Measurements from ENCODE around the gene ALOX5AP.

ALOX5AP gene

DNA sequence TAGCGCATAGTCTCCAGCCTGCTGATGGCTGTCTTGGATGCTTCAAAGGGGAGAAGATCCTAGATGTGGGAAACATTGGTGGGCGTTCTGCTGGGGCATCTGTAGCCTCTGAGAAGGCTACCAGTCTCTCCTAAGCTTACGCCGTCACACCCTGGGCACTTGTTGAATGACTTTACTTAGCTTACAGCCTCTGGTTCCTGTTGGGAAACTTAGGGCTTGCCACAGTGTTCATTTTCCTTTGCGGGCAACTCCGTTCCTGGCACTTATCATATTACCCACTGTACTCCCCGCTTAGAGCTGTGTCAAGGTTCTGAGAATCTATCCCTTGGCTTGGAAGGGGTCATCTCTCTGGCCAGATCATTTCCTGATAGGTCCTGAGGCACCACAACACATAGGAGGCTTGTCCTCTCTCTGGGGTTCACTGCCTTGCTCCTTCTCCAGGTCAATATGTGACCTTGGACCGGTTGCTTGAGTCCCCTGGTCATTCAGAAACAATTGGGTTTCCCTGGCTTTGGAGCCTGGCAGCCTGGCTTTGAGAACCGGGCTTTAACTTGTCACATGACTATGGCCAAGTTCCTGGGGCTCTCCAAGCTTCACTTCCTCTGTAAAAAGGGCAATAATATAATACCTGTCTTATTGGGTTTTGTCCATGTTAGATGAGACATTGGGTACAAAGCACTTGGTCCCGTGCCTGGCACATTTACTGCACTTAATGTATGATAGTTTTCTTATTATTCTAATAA, 20.5 kb upstream of the ALOX5AP start:
- DNase-seq = no peak

DNA sequence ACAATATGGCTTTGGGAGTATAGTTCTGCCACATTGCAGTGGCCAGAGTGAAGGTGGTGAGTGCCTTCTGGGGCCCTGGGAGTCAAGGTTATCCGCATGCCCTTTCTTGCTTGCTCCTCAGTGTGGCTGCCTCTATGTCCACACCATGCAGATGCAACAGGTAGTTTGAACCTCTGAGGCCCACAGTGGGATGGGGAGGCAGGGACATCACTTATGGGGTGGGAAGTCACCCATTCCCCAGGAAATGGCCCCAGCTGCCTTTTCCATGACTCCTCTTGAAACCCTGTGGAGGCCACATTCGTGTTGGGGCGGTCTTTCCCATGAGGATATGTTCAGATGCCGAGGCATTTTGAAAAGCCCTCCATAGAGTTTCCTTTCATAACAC, 20.0 kb upstream of the ALOX5AP start:
- DNase-seq = no peak

DNA sequence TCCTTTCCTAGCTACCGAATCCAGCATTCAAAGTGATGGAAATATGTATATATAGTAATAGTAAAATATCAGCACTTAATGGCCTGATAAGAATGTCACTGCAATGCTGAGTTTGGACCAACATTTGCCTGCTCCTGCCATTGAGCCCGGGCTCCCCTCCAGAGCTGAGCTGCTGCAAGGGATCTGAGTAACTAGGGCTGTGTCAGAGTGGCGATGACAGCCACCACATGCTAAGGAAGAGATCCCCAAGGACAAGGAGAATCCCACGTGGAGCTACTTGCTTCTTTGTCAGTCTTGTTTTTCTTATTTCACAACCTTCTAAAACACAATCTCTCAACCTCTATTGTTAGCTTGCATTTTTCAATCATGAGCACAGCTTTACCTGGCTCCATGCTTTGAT, 19.5 kb upstream of the ALOX5AP start:
- DNase-seq = no peak

DNA sequence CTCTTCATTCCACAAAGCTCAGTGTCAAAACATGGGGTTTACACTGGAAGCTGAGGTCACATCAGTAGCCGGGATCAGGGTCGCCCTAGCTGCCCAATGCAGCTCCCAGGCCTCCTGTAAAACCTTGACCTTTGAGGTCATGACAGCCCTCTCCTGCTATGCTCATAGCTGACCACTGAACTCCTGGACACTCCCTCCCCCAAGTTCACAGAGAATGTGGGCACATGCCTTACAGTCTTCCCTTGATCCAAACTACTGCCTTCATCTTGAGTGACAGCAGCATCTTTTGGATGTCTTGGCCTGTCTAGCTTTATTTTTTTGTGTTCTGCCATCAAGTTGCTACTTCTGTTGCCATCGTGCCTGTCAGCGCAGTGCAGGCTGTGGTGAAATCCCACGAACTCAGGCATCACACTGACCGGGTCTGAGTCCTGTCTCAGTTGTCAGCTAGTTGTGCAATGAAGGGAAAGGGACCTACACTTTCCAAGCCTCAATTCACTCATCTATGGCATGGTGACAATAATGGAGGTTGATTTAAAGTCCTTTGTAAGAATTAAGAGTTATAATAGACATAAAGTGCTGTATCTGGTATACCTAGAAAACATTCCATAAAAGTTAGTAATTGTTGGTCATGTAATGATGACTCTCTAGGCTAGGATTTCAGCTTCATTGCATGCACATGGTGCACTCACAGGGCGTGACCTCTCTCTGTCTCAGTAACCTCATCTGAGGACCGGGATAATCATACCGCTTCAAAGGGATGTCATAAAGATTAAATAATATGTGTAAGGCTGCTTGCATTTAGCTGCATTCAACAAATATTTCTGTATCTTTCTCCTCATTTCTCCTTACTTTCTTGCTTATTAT, 16.4 kb upstream of the ALOX5AP start:
- peak; percentile 95 for DNase-seq

DNA sequence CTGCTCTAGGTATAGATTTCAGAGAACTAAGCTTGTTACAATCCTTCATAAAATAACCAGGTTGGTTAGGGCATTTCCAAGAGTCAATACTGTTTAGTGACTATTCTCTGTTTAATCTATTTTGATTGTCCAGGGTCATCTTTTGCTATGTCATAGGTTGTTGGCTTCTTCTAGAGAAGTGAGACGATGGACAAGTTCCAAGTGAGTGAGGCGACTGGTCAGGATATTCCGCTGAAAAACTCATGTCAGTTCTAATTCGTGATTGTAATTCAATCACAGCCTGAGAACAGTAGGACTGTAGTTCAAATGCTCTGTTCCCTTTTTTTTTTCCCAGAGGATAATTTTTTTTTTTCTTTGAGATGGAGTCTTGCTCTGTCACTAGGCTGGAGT, 15.8 kb upstream of the ALOX5AP start:
- DNase-seq = peak; percentile 48

DNA sequence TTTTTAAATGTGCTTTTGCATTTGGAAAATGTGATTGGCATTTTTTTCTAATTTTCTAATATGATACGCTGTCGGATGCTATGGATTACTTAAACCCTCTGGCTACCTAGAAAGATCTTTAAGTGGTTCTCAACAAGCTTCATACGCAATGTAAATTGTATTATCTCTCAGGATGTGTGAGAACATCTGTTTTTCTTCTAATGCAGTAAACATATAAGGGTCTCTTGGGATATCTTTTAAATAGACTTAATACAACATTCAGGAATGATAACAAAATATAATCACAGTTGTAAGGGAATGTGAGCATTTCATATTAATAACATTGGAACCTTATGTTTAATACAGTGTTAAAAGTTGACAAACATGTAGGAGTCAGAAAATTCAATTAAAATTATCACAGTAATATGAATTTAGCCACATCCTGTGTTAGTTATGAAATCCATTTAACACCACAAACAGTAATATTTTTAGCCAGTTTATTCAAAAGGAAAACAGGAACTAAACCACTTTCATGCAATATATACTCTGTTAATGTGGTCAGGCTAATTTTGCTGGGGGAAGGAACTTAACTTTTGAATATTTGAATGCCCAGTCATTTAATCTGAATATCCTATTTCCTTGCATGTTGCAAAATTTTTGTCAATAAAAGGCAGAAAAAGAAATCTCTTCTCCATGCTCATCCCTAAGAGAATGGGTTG, 15.0 kb upstream of the ALOX5AP start:
- DNase-seq = peak; percentile 56

DNA sequence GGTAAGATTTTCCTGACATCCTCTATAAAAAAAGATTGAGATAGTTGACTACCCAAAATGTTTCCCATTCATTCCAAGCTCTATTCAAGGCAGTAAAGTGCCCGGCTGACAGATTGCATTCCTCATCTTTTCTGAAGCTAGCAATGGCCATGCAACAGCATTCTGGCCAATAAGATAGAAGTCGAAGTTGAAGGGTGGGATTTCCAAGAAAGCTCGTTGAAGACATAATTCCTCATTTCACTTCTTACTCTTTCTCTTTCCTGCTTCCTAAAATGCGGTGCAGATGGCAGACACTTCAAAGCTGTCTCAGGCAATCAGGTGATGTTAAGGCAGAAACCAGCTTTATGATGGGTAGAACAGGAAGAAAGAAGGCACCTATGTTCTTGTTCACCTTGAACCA, 13.4 kb upstream of the ALOX5AP start:
- DNase-seq = no peak

DNA sequence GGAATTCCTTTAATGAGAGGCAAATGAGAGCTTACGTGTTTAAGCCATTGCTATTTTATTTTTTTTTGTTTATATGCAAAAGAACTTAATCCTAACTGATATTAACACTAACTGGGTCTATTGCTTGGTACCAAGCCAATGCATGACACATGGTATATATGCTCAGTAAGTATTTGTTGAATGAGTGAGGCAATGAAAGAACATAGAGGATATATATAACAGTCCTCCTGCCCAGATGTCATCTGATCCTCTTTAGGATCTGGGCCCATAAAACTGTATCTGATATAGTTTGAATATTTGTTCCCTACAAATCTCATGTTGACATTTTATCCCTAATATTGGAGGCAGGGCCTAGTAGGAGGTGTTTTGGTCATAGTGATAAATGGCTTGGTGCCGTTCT, 13.0 kb upstream of the ALOX5AP start:
- peak; percentile 74 for DNase-seq

DNA sequence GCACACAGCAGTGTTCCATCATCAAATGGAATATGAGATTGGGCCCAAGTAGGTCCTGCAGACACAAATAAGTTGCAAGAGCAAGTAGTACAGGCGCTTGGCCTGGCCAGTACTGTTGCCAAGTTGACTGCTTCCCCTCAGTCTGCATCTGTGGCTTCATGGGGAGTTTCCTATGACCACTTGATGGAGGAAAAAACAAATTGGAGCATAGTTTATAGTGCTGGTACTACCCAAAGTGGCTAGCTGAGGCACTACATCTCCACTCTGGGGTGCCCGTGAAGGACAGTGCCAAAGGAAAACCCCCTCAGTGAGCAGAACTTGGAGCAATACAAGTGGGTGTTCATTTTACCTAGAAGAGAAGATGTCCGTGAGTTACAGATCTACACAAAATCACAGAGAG, 10.6 kb upstream of the ALOX5AP start:
- DNase-seq = no peak

DNA sequence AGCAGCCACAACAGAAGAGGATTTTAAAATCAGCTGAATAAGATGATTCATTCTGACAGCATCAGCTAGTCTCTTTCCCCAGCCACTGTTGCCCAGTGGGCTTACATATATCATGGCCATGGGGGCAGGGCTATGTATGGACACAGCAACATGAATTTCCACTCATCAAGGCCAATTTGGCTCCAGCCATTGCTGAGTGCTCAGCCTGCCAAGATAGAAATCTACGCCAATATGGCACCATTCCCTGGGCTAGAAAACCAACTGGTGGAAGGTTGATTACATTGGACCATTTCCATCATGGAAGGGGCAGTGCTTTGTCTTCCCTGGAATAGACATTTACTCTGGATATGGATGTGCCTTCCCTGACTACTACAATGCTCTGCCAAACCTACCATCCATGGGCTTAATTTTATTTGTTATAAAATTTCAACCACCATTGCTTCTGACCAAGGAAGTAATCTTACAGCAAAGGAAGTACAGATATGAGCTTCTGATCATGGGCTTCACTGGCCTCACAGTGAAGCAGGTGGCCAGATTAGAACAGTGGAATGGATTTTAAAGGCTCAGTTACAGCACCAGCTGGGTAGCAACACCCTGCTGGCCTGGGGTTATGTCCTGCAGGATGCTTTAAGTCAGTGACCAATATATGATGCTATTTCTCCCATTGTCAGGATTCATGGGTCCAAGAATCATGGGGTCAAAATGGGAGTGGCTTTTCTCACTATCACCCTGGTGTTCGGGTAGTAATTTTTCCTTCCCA, 9.8 kb upstream of the ALOX5AP start:
- peak; percentile 58 for DNase-seq

DNA sequence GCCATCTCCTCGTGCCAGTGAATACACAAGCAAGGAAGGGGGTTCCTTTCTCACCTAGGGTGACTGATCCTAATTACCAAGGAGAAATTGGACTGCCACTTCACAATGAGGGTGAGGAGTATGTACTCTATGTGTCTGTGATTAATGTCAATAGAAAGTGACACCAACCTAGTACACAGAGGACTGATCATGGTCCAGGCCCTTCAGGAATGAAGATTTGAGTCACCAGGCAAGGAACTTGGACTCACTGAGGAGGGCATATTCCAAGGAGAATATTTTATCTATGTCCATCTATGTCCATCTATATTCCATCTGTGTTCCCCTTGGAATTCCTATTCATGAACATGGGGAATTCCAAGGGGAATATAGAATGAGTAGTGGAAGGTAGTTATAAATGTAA, 9.2 kb upstream of the ALOX5AP start:
- no peak for DNase-seq

DNA sequence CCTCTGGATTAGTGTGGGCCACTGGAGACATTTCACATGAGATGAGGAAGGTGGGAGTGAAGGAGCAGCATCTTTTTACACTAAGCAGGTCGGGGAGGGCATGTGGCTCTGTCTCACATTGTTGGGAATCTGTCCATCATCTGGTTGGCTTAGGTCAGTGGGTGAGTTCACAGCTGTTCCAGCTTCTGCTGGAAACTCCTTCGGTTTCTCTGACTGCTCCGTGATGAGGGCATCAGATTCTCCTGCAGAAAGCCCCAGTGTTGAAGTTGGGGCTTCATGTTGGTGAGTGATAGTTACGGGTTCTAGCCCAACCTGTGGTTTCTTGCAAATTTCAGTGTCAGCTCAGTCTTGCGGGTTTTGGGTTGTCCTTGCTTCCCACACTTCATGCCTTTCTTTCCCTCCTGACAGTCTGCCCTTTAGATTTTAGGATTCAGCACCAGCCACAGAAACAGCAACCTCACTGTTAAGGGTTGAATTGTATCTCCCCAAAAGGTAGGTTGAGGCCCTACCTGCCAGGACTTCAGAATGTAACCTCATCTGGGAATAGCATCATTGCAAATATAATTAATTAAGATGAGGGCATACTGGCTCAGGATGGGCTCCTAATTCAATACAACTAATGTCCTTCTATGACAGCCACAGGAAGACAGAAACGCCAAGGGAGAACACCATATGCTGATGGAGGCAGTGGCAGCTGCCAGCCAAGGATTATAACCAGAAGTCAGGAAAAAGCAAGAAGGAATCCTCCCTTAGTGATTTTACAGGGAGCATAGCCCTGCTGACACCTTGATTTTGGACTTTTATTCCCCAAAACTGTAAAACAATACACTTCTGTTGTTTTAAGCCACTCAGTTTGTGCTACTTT, 7.6 kb upstream of the ALOX5AP start:
- no peak for DNase-seq

DNA sequence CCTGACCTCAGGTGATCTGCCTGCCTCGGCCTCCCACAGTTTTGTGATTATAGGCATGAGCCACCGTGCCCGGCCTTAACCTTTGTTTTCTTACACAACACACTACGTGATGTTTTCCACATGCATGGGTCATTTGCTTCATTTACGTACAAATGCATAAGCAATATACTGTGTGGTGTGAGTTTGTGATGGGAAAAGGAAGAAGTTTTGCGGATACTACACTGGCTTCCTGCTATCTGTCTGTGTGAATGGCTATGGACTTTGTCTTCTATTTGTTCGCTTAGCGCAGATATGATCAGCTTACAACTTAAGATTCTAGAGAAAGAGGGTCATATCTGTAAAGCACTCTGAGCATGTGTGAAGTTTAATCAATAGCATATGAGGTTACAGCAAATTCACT, 5.5 kb upstream of the ALOX5AP start:
- no peak for DNase-seq

DNA sequence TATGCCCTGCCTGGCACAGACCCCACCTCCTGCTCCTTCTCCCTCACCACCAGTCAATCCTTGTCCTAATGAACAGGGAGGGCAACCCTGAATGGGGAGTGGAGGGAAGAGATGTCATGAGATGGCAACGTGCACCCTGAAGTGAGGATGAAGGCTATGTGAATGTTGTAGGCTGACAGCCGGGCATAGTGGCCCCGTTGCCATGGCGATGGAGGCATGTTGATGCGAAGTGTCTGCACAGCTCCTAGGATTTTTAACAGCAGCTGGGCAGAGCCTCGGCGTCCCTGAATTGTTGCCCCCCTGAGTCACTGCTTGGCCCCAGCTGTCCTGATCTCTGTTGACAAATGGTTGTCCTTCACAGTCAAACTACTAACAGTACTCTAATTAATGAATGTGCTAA, 4.8 kb upstream of the ALOX5AP start:
- no peak for DNase-seq

DNA sequence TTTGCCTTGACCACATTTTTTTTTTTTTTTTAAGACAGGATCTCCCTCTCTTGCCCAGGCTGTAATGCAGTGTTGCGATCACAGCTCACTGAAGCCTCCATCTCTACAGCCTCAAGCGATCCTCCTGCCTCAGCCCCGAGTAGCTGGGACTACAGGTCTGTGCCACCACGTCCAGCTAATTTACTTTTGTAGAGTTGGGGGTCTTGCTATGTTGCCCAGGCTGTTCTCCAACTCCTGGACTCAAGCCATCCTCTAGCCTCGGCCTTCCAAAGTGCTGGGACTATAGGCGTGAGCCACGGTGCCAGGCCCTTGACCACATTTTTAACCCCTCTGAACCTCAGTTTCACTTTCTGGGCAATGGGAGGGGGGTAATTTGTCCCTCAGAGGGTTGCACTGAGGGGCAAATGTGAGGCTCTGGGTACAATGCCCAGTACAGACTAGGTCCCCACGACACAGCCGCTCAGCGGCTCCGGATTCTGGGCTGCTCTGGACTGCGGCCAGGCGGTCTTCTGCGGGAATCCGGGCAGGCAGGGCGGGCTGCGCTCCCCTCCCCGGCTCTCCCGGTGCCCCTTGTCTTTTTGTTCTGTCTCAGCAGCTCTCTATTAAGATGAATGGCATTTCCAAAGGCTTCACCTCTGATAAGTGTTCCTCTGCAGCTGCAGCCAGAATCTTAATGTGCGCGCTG, 3.8 kb upstream of the ALOX5AP start:
- no peak for DNase-seq

DNA sequence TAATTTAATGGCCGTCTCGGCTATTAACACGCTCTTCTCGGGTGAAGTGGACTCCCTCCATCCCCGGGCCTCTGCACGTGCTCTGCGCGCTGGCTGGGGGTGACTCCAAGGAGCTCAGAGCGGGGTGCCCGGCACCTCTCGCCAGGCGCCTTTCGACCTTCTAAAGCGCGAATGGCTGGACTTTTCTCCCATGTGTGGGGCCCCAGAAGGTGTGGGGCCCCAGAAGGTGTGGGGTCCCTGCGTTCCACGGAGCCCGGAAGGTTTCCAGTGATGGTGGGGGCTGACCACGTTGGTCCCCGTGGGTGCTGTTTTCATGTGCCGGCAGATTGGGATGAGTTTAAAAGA, 3.3 kb upstream of the ALOX5AP start:
- no peak for DNase-seq

DNA sequence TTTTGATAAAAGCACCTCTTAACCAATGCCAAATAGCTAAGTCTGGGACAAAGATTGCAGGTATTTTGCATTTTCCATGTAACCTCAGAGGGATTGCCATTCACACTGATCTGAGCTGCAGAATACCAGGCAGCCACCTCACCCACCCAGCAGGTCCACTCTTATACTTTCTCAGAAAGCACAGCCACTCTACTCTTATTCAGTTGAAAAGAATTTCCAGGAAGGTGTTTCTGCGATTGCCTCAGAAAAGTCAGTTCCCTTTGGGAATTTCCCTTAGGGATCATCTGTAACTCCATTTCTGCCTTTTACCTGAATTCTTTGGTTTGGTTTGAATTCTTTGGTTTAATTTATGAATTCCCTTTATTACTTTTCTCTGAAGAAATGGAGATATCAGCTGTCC, 904 bp upstream of the ALOX5AP start:
- DNase-seq = peak; percentile 92

DNA sequence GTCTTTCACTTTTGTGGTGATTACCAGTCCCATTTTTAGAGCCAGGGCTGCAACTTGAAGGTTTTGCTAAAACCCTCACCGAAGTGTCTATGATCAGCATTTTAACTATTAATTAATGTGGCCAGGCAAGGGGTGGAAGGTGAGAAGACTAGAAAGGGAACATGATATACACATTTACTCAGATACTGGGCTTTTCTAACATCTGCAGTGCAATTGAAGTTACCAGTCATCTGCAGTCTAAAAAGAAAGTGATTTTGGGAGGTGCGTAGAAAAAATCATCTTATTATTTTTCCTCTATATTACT, 481 bp downstream of the ALOX5AP start:
- no peak for DNase-seq

DNA sequence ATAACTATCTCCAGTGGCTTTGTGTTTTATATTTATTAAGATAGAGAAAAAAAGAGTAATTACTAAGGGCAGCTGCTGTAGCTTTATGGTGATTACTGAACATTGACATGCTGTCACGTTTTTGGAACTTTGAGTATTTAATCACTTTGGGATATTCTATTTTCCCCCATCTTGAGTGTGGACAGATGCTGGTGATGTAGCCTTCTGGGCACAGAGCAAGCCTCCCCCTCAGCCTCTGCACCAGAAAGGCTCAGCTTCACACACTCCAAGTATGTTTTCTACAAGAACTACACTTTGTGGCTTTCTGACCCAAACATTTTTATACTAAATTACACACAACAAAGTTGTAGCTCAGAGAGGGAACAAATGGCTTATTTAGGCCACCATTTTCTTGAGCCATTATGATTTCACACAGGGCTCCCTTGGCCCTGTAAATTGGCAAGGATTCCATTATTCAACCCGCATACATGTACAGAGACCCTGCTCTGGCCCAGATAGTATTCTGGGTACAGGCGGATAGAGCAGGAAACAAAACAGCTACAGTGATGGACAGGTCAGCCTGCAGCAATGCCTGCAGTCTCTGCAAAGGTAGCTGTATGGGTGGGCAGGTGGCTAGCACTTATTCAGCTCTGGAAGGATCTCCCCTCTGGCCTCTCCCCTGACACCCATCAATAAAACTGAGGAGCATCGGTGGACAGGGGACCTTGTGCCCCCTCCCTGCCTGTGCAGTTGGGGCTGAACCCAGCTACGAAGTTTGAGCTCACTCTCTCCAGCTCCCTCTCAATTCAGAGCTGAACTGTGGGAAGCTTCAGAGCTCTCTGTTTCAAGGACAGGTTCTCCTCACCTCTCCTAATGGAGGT, 1.3 kb downstream of the ALOX5AP start:
- no peak for DNase-seq

DNA sequence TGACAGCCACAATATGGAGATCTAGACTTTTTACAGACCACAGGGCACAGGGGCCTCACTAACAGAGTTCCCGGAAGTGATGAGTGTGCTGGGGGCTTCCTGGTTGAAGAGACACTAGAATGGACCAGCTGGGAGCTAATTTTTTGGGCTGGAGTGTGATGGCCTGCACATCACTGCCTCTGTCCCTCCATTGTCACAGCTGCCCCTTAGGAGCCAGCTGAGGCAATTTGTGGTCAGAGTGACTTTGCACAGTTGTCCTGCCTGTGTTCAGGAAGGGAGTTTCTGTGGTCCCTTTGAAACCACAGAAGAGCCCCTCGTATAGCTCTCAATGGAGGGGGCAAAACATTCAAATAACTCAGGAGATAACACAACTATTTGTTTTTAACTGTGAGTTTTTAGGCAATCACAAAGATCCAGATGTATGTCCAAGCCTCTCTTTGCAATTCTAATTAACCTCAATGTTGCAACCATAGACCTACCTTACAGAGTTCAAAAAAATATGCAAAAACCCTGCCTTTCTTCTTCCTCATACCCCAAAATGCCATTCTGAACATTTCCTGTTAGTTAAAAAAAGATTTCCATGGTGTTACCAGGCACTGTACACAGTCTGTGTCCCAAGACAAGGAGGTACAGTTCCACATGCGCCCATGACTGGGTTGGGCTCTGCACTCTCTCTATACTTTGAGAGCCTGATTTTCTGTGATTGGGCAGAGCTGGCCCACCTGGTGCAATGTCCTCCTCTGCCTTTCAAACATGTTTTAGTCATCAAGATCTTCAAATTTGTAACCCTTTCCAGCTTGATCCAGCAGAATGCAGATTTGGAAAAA, 2.4 kb downstream of the ALOX5AP start:
- DNase-seq = no peak

Data from fibroblast of skin of abdomen (primary cell).